Transverse colon (tissue), 4 donors: ENCODE measurements around the gene PSTPIP1. TPM values are rescaled to one million over a fixed set of nuclear protein-coding genes. Genes with fewer than 3 reads are reported as not detected.

Experiments used
- DNase-seq: peaks from one replicate; pipeline ENCODE4 v3.0.0-alpha.2; 2019
- H3K27ac ChIP-seq, 4 donors: fragments of 200-600 bp; sonication (generic); 2 replicates each; pipeline ENCODE4 v1.5.1; 2016 to 2018; ENCODE audit warnings: inconsistent platforms in 4 of 4
- H3K27me3 ChIP-seq: fragments of 200-600 bp; sonication (generic); 2 replicates; pipeline ENCODE4 v1.5.1; 2017; ENCODE audit warnings: inconsistent platforms
- H3K36me3 ChIP-seq, 4 donors: fragments of 200-600 bp; sonication (generic); 2 replicates each; pipeline ENCODE4 v1.5.1; 2017 to 2019; ENCODE audit warnings: inconsistent platforms in 4 of 4
- H3K4me1 ChIP-seq, 4 donors: fragments of 200-600 bp; sonication (generic); 2 replicates each; pipeline ENCODE4 v1.5.1; 2017 to 2020; ENCODE audit warnings: inconsistent platforms in 4 of 4
- H3K4me3 ChIP-seq, 4 donors: fragments of 200-600 bp; sonication (generic); 1 replicate in 1 of 4; 2 replicates in 3 of 4; pipeline versions ENCODE4 v1.5.1 to v1.6.1; 2017 to 2019; ENCODE audit warnings: inconsistent platforms in 4 of 4
- H3K9me3 ChIP-seq, 2 donors: fragments of 200-600 bp; sonication (generic); 2 replicates each; pipeline ENCODE4 v1.5.1; 2017 to 2019; ENCODE audit warnings: inconsistent platforms in 2 of 2
- EP300 ChIP-seq: sonication (generic); formaldehyde crosslinking; IDR thresholded peaks from one replicate; pipeline ENCODE4 v1.6.1; 2017; ENCODE audit warnings: antibody characterized with exemption, low read depth
- POLR2A ChIP-seq: fragments of 450-650 bp; IDR thresholded peaks from one replicate; pipeline ENCODE4 v1.6.1; 2016; ENCODE audit warnings: antibody characterized with exemption, mild to moderate bottlenecking, moderate library complexity
- POLR2AphosphoS5 ChIP-seq, 3 donors: sonication (generic); formaldehyde crosslinking; IDR thresholded peaks; one replicate each; pipeline ENCODE4 v1.6.1; 2016; ENCODE audit warnings: antibody characterized with exemption in 3 of 3
- WGBS, 2 donors: methylation state at CpG; one replicate each; pipeline ENCODE4 v1.1.5; 2018; ENCODE audit warnings: low coverage in 1 of 2; 5-methylcytosine and 5-hydroxymethylcytosine counted together
- in situ Hi-C, 4 donors: fragments of 200-750 bp; cut with MboI; loops; one replicate each; pipeline versions ENCODE4 v1.15.0 to v1.15.1; 2017; ENCODE audit warnings: low sequenced_read_pairs in 3 of 4, low pct_ligation_motif_present in 1 of 4, low pct_unique_long_range_greater_than_20kb in 1 of 4
- intact Hi-C: fragments of 100-400 bp; cut with DNase I; formaldehyde crosslinking; loops from one replicate; pipeline ENCODE4 v1.15.1; 2023; ENCODE audit warnings: low total_unique reads
- total RNA-seq, 4 donors: library from RNA; depleted of rRNA; stranded (reverse); fragments of >200 nt; gene quantifications; one replicate each; pipeline ENCODE4 v1.1.0, GENCODE V29; 2016
- TF ChIP-seq, protein P1 (sequence below), 5 experiments: fragments of 200-600 bp in 3 of 5; fragments of 450-650 bp in 2 of 5; sonication (generic) in 3 of 5; IDR thresholded peaks; 1 replicate in 2 of 5; 2 replicates in 3 of 5; pipeline ENCODE4 v1.5.1; 2016 to 2017; ENCODE audit warnings: antibody characterized with exemption in 5 of 5, inconsistent platforms in 3 of 5, mild to moderate bottlenecking in 2 of 5, moderate library complexity in 1 of 5

PSTPIP1 gene
- total RNA-seq, 4 donors from 2014 or later, result 1.4 to 35.2 (median 8.7) TPM

DNA sequence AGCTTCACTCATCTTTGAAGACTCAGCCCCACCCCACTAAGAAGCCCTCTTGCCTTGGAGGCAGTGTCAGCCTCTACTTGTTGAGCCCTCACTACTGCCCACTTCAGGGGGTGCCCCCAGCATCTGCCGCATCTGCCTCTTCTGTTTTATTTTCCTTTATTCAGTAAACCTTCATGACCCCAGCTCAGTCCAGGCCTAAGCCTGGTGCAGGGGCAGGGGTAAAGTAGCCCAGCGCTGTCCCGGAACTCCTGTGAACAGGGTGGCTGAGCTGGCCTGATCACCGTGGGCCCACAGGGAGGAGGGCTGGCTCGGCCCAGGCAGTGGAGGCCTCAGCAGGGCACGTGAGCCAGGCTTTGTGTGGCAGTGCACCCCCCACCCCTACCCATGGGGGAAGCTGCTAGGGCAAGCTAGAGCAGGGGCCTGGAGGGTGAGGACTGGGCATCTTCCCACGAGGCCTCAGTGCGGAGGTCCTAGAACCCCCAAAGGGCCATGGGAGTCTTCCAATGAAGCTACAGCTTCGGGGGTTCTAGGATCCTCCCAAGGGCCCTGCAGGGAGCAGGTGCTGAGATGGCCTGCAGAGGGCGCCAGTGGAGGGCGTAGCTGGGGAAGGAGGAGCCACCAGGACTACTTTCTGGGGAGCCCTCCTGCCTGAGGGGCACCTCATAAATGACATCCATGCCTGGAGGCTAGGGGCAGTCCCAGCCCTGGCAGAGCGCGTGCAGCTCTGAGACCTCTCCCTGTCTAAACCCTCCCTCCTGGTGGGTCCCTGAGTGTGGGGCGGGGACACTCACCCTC, 40.0 kb downstream of the PSTPIP1 start:
- Histone ChIP-seq H3K4me1 (peaks cover 2 to 13% (median 5%) of the 10 kb centered on the region in 4 donors), H3K36me3 (no peaks in the 10 kb centered on the region), H3K4me3 (no peak overlapping the region), H3K27me3 (no peaks in the 10 kb centered on the region), H3K9me3 (no peaks in the 10 kb centered on the region), H3K27ac (no peak overlapping the region)
- TF ChIP-seq, protein P1, sequence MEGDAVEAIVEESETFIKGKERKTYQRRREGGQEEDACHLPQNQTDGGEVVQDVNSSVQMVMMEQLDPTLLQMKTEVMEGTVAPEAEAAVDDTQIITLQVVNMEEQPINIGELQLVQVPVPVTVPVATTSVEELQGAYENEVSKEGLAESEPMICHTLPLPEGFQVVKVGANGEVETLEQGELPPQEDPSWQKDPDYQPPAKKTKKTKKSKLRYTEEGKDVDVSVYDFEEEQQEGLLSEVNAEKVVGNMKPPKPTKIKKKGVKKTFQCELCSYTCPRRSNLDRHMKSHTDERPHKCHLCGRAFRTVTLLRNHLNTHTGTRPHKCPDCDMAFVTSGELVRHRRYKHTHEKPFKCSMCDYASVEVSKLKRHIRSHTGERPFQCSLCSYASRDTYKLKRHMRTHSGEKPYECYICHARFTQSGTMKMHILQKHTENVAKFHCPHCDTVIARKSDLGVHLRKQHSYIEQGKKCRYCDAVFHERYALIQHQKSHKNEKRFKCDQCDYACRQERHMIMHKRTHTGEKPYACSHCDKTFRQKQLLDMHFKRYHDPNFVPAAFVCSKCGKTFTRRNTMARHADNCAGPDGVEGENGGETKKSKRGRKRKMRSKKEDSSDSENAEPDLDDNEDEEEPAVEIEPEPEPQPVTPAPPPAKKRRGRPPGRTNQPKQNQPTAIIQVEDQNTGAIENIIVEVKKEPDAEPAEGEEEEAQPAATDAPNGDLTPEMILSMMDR (IDR thresholded peaks at IDR 0.05), result peak; percentile 53 to 76 (median 68)
- peak; percentile 3 for TF ChIP-seq POLR2A
- peak in 2 of 3 donors; percentile 25 to 64 for TF ChIP-seq POLR2AphosphoS5 (IDR thresholded peaks at IDR 0.05)
- no peak for TF ChIP-seq EP300
- in situ Hi-C loops (no loop called here), intact Hi-C loops (no loop called here)
- DNase-seq, result peak; percentile 61
- 20 to 68% methylated on average over 1 to 13 of the region's 14 CpGs for WGBS, 2 donors

DNA sequence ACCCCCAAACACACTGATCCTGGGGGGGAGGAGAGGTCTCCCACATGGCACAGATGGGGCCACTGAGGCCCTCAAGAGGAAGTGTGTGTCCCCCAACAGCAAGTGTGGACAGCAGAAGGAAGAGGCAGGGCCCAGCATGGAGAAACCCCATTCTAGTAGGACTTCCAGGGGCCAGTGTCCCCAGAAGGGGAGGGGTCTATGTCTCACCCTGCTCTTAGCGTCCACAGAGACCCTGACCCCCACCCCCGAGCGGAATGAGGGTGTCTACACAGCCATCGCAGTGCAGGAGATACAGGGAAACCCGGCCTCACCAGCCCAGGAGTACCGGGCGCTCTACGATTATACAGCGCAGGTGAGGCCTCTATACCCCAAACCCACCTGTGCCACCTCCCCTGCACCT, 40.7 kb downstream of the PSTPIP1 start:
- Histone ChIP-seq H3K4me1 (peaks cover 0 to 6% (median 2%) of the 10 kb centered on the region in 4 donors), H3K27ac (no peak overlapping the region), H3K9me3 (no peaks in the 10 kb centered on the region), H3K4me3 (no peak overlapping the region), H3K27me3 (no peaks in the 10 kb centered on the region), H3K36me3 (no peaks in the 10 kb centered on the region)
- in situ Hi-C loops (no loop called here), intact Hi-C loops (no loop called here)
- DNase-seq, result no peak
- WGBS, 2 donors, result 98% methylated on average over 9 of the region's 9 CpGs; no CpG with 5 or more reads in 1 of the 2 donors
- TF ChIP-seq, protein P1 (IDR thresholded peaks at IDR 0.05), result no peak
- TF ChIP-seq POLR2AphosphoS5 (IDR thresholded peaks at IDR 0.05) (no peak), POLR2A (no peak), EP300 (no peak)

DNA sequence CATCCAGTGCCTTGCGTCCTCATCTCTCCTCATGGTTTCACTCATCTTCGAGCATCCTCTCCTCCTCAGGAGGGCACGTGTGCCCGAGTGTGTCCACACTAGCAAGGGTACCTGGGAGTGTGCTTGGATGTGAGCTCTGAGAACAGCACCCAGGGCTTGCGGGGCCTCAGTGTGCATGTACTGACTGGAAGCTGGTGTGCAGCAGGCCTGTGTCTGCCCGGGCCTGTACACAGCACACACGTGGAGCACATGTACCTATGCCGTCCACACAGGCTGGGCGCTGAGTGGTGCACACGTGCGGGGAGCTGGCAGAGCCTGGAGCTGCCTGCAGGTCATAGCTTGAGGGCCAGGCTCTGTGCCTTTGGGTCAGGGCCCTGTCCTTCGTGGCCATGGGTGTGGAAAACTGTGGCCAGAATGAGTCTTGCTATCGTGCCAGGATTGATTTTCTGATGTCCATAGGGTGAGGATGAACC, 41.1 kb downstream of the PSTPIP1 start:
- TF ChIP-seq POLR2AphosphoS5 (IDR thresholded peaks at IDR 0.05), result peak in 2 of 3 donors; percentile 26 to 57
- TF ChIP-seq POLR2A, result no peak
- TF ChIP-seq, protein P1 (IDR thresholded peaks at IDR 0.05), result no peak
- no peak for TF ChIP-seq EP300
- no peaks in the 10 kb centered on the region for H3K9me3 ChIP-seq
- no peaks in the 10 kb centered on the region for H3K27me3 ChIP-seq
- no peaks in the 10 kb centered on the region for H3K36me3 ChIP-seq
- intact Hi-C loops, result no loop called here
- no peak overlapping the region for H3K4me3 ChIP-seq
- peaks cover 0 to 5% (median 2%) of the 10 kb centered on the region in 4 donors for H3K4me1 ChIP-seq
- H3K27ac ChIP-seq, result no peak overlapping the region
- WGBS, 2 donors, result 84 to 100% methylated on average over 1 to 11 of the region's 13 CpGs
- in situ Hi-C loops, result no loop called here
- DNase-seq, result peak; percentile 7

DNA sequence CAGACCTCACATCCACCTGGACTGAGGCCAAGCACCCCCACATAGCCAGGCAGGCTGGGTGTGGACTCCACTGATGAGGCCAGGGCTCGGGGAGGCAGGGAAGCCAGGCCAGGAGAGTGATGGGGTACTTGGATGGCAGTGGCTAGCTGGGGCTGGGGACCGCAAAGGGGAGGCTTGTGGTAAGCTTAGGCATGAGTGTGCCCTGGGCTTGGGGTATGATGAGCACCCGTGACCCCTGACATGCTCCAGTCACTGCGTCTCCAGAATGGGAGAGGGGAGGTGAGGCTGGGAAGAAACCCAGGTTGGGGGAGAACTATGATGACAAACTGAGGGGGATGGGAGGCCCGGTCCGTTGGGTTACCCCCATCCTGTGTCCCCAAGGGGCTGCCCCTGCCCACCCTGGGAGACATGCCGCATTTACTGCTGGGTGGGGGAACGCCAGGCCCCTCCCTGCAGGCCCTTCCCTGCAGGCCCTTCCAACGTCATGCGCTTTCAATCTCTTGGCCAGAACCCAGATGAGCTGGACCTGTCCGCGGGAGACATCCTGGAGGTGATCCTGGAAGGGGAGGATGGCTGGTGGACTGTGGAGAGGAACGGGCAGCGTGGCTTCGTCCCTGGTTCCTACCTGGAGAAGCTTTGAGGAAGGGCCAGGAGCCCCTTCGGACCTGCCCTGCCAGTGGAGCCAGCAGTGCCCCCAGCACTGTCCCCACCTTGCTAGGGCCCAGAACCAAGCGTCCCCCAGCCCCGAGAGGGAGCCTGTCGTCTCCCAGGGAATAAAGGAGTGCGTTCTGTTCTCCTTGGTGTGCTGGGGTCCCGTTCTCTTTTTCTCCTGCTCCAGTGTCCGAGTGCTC, 41.8 kb downstream of the PSTPIP1 start:
- TF ChIP-seq POLR2A (no peak), EP300 (no peak), POLR2AphosphoS5 (IDR thresholded peaks at IDR 0.05) (no peak)
- TF ChIP-seq, protein P1 (IDR thresholded peaks at IDR 0.05), result no peak
- Histone ChIP-seq H3K27me3 (no peaks in the 10 kb centered on the region), H3K36me3 (no peaks in the 10 kb centered on the region), H3K27ac (no peak overlapping the region), H3K4me1 (peaks cover 0 to 5% (median 2%) of the 10 kb centered on the region in 4 donors), H3K4me3 (no peak overlapping the region), H3K9me3 (no peaks in the 10 kb centered on the region)
- in situ Hi-C loops, result no loop called here
- intact Hi-C loops, result no loop called here
- 90% methylated on average over 2 to 22 of the region's 22 CpGs for WGBS, 2 donors
- peak; percentile 9 for DNase-seq
